Measurements from ENCODE around the gene LAMP1. TPM values are rescaled to one million over a fixed set of nuclear protein-coding genes. Genes with fewer than 3 reads are reported as not detected.
"Not testable (repeated sequence)": the region's sequence is repeated elsewhere in the genome, so short reads cannot be mapped to it uniquely, and the experiment has no call there.

LAMP1 gene
- total RNA-seq, 1 donor from 2014 or later, result 98.6 TPM

GRCh38 chr13:113322043-113322461 lies 25.0 kb downstream of the LAMP1 start:
- ATAC-seq (no peak), DNase-seq (no peak)
- intact Hi-C loops (cut with micrococcal nuclease), result no loop called here

- intact Hi-C loops (cut with micrococcal nuclease), result no loop called here
- DNase-seq (no peak), ATAC-seq (no peak)
Measured at GRCh38 chr13:113322890-113323651, 26.0 kb downstream of the LAMP1 start.

- no peak for ATAC-seq
- intact Hi-C loops (cut with micrococcal nuclease), result no loop called here
- no peak for DNase-seq
Measured at GRCh38 chr13:113323869-113324268, 26.8 kb downstream of the LAMP1 start.

GRCh38 chr13:113324398-113324797 lies 27.4 kb downstream of the LAMP1 start:
- intact Hi-C loops (cut with micrococcal nuclease), result no loop called here
- ATAC-seq (no peak), DNase-seq (no peak)

- ATAC-seq, result no peak
- DNase-seq, result no peak
- intact Hi-C loops (cut with micrococcal nuclease), result no loop called here
Measured at GRCh38 chr13:113325779-113326178, 28.7 kb downstream of the LAMP1 start.

- ATAC-seq, result peak; percentile 66
- intact Hi-C loops (cut with micrococcal nuclease), result no loop called here
- no peak for DNase-seq
Measured at GRCh38 chr13:113327391-113327765, 30.3 kb downstream of the LAMP1 start.

GRCh38 chr13:113327766-113328471 lies 30.9 kb downstream of the LAMP1 start:
- ATAC-seq (peak; percentile 81), DNase-seq (no peak)
- intact Hi-C loops (cut with micrococcal nuclease), result no loop called here

GRCh38 chr13:113328851-113329250 lies 31.8 kb downstream of the LAMP1 start:
- ATAC-seq (no peak), DNase-seq (no peak)
- intact Hi-C loops (cut with micrococcal nuclease), result no loop called here

- DNase-seq (no peak), ATAC-seq (no peak)
- intact Hi-C loops (cut with micrococcal nuclease), result no loop called here
Measured at GRCh38 chr13:113329656-113330312, 32.7 kb downstream of the LAMP1 start.

- DNase-seq (no peak), ATAC-seq (no peak)
- intact Hi-C loops (cut with micrococcal nuclease), result no loop called here
Measured at GRCh38 chr13:113332615-113333014, 35.6 kb downstream of the LAMP1 start.

- intact Hi-C loops (cut with micrococcal nuclease), result no loop called here
- DNase-seq, result no peak
- no peak for ATAC-seq
Measured at GRCh38 chr13:113333076-113333475, 36.0 kb downstream of the LAMP1 start.

GRCh38 chr13:113337556-113337955 lies 40.5 kb downstream of the LAMP1 start:
- DNase-seq, result peak; percentile 13
- ATAC-seq, result no peak
- intact Hi-C loops (cut with micrococcal nuclease), result no loop called here

GRCh38 chr13:113337976-113338375 lies 40.9 kb downstream of the LAMP1 start:
- ATAC-seq, result no peak
- intact Hi-C loops (cut with micrococcal nuclease), result no loop called here
- DNase-seq, result peak; percentile 14

GRCh38 chr13:113338451-113338850 lies 41.4 kb downstream of the LAMP1 start:
- intact Hi-C loops (cut with micrococcal nuclease), result no loop called here
- peak; percentile 8 for DNase-seq
- no peak for ATAC-seq

GRCh38 chr13:113342820-113343691 lies 46.0 kb downstream of the LAMP1 start:
- ATAC-seq, result no peak
- intact Hi-C loops (cut with micrococcal nuclease), result no loop called here
- DNase-seq, result peak; percentile 9

- intact Hi-C loops (cut with micrococcal nuclease), result no loop called here
- ATAC-seq, result no peak
- no peak for DNase-seq
Measured at GRCh38 chr13:113343692-113343968, 46.6 kb downstream of the LAMP1 start.

GRCh38 chr13:113345486-113345885 lies 48.4 kb downstream of the LAMP1 start:
- intact Hi-C loops (cut with micrococcal nuclease), result no loop called here
- DNase-seq, result no peak
- no peak for ATAC-seq

- ATAC-seq; DNase-seq; intact Hi-C loops (cut with micrococcal nuclease): not testable (repeated sequence)
Measured at GRCh38 chr13:113347736-113348225, 50.7 kb downstream of the LAMP1 start.

GRCh38 chr13:113348591-113348990 lies 51.6 kb downstream of the LAMP1 start:
- ATAC-seq (no peak), DNase-seq (no peak)
- intact Hi-C loops (cut with micrococcal nuclease), result no loop called here
